Naive thymus-derived CD4-positive, alpha-beta T cell (primary cell): ENCODE measurements around the gene PCP2. TPM values are rescaled to one million over a fixed set of nuclear protein-coding genes. Genes with fewer than 3 reads are reported as not detected.

ENCODE experiments used
- ATAC-seq: fragments of 150-1000 bp; cut with Tn5 transposase; 2 replicates; pipeline ENCODE4 v1.10.0; 2021; ENCODE audit warnings: mild to moderate bottlenecking, moderate library complexity
- CTCF ChIA-PET: fragments of 350-600 bp; sonication (Branson Sonifier 250); formaldehyde crosslinking; loops from one replicate; lab custom pipeline; 2021; ENCODE audit warnings: antibody characterized with exemption; lab: Charles Lee
- POLR2A ChIA-PET: fragments of 350-600 bp; sonication (Branson Sonifier 250); formaldehyde crosslinking; loops from one replicate; lab custom pipeline; 2021; ENCODE audit warnings: antibody characterized with exemption, inconsistent platforms; lab: Charles Lee
- DNase-seq, 9 donors: peaks; one replicate each; pipeline versions ENCODE4 v3.0.0 to v3.0.0-alpha.2; 2020 to 2022; ENCODE audit warnings: mixed read lengths in 1 of 9
- H3K27ac ChIP-seq: one replicate; pipeline ENCODE4 v1.7.0; 2013; ENCODE audit warnings: mild to moderate bottlenecking, low read depth, low read length, moderate library complexity
- H3K27me3 ChIP-seq, 2 donors: one replicate each; pipeline ENCODE4 v1.7.0; 2013; ENCODE audit warnings: low read length in 2 of 2, mild to moderate bottlenecking in 2 of 2, moderate library complexity in 2 of 2; ENCODE audit not compliant: control insufficient read depth in 2 of 2, insufficient read depth in 2 of 2
- H3K36me3 ChIP-seq, 3 experiments: 1 replicate in 2 of 3; 2 replicates in 1 of 3; pipeline ENCODE4 v1.7.0; 2013; ENCODE audit warnings: low read length in 3 of 3, mild to moderate bottlenecking in 3 of 3, moderate library complexity in 1 of 3; ENCODE audit not compliant: insufficient read depth in 3 of 3, control insufficient read depth in 2 of 3
- H3K4me1 ChIP-seq, 2 donors: one replicate each; pipeline ENCODE4 v1.7.0; 2013; ENCODE audit warnings: low read length in 2 of 2, mild to moderate bottlenecking in 2 of 2, moderate library complexity in 1 of 2; ENCODE audit not compliant: control insufficient read depth in 2 of 2, insufficient read depth in 2 of 2
- H3K4me3 ChIP-seq: 2 replicates; pipeline ENCODE4 v1.7.0; 2013; ENCODE audit warnings: mild to moderate bottlenecking, low read length
- H3K9me3 ChIP-seq, 3 experiments: 1 replicate in 2 of 3; 2 replicates in 1 of 3; pipeline ENCODE4 v1.7.0; 2013; ENCODE audit warnings: low read length in 3 of 3; ENCODE audit not compliant: control insufficient read depth in 2 of 3
- H3K27ac Mint-ChIP-seq, 9 donors: one replicate each; pipeline ENCODE4 v1.8.0; 2020 to 2022; ENCODE audit warnings: mixed read lengths in 9 of 9, mild to moderate bottlenecking in 8 of 9, moderate library complexity in 5 of 9, inconsistent platforms in 2 of 9
- H3K27me3 Mint-ChIP-seq, 5 donors: one replicate each; pipeline ENCODE4 v1.8.0; 2021 to 2022; ENCODE audit warnings: mixed read lengths in 5 of 5, mild to moderate bottlenecking in 1 of 5
- H3K36me3 Mint-ChIP-seq, 5 donors: one replicate each; pipeline ENCODE4 v1.8.0; 2020 to 2022; ENCODE audit warnings: mixed read lengths in 5 of 5, mild to moderate bottlenecking in 3 of 5, inconsistent platforms in 1 of 5
- H3K4me1 Mint-ChIP-seq, 7 donors: one replicate each; pipeline ENCODE4 v1.8.0; 2020 to 2022; ENCODE audit warnings: mixed read lengths in 7 of 7, mild to moderate bottlenecking in 3 of 7, inconsistent platforms in 1 of 7
- H3K4me3 Mint-ChIP-seq, 10 donors: one replicate each; pipeline ENCODE4 v1.8.0; 2020 to 2022; ENCODE audit warnings: mild to moderate bottlenecking in 10 of 10, mixed read lengths in 10 of 10, moderate library complexity in 6 of 10, inconsistent platforms in 2 of 10
- H3K9me3 Mint-ChIP-seq, 11 donors: one replicate each; pipeline ENCODE4 v1.8.0; 2020 to 2022; ENCODE audit warnings: mixed read lengths in 11 of 11, mild to moderate bottlenecking in 4 of 11, inconsistent platforms in 1 of 11, moderate library complexity in 1 of 11
- intact Hi-C, 2 donors: fragments of 100-400 bp; cut with micrococcal nuclease; formaldehyde crosslinking; loops; one replicate each; pipeline ENCODE4 v1.15.1; 2023
- polyA plus RNA-seq, 2 donors: library from polyadenylated mRNA; unstranded; fragments of 300-500 nt; fragmentation: Illumina TruSeq; gene quantifications; one replicate each; pipeline ENCODE4 v1.2.3, GENCODE V29; 2021
- total RNA-seq, 6 experiments: library from RNA in 5 of 6; stranded (reverse) in 5 of 6; gene quantifications; 1 replicate in 5 of 6; 2 replicates in 1 of 6; pipeline ENCODE4 v1.2.3 and lab custom pipeline; 2021 to 2026

The PCP2 gene
- total and polyA plus RNA-seq, 7 experiments from 2014 or later: 2.2 to 13.4 (median 5.4) TPM; not detected in 2

DNA sequence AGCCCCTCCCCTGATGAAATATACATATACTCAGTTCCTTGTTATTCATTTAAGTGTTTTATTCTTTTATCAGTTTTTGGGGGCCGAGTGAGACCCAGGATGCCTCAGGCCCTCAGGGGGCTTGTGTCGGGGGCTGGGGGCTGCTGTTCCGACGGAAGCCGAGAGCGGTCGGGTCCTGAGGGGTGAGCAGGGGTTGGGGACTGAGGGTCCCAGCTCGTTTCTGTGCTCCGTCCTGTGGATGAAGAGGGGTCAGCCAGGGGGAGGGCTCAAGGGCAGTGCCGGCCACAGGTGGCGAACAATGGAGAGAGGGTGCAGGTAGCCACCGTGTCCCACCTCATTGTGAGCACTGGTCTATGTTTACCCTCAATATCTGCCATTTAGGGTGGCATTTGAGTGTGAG, 1.9 kb downstream of the PCP2 start:
- H3K9me3 Mint-ChIP-seq: peaks cover 0 to 3% (median 0%) of the 10 kb centered on the region in 11 donors
- H3K36me3 Mint-ChIP-seq: peaks cover 0 to 14% (median 6%) of the 10 kb centered on the region in 5 donors
- intact Hi-C loops: no loop called here
- Histone ChIP-seq H3K27ac (no peak overlapping the region), H3K36me3 (peaks cover 0 to 32% (median 6%) of the 10 kb centered on the region in 3 experiments), H3K27me3 (no peaks in the 10 kb centered on the region), H3K4me3 (no peak overlapping the region), H3K9me3 (no peaks in the 10 kb centered on the region), H3K4me1 (peaks cover 29% of the 10 kb centered on the region in 2 donors)
- no peak for ATAC-seq
- peak overlapping the region in 5 of 10 donors; percentile 19 to 69 (median 21) for H3K4me3 Mint-ChIP-seq
- H3K27ac Mint-ChIP-seq: peak overlapping the region in 2 of 9 donors; percentile 9 to 43
- CTCF ChIA-PET: interaction anchor here (0.6 kb wide), 1 partner anchor 251 kb away, joined by 3 read pairs; no protein-coding TSS in a partner anchor
- peaks cover 32 to 70% (median 49%) of the 10 kb centered on the region in 7 donors for H3K4me1 Mint-ChIP-seq
- no peaks in the 10 kb centered on the region for H3K27me3 Mint-ChIP-seq
- DNase-seq: no peak
- POLR2A ChIA-PET: interaction anchor here (1.0 to 1.1 kb wide), 2 partner anchors 9 to 11 kb away, joined by 3 to 5 read pairs; no protein-coding TSS in a partner anchor

DNA sequence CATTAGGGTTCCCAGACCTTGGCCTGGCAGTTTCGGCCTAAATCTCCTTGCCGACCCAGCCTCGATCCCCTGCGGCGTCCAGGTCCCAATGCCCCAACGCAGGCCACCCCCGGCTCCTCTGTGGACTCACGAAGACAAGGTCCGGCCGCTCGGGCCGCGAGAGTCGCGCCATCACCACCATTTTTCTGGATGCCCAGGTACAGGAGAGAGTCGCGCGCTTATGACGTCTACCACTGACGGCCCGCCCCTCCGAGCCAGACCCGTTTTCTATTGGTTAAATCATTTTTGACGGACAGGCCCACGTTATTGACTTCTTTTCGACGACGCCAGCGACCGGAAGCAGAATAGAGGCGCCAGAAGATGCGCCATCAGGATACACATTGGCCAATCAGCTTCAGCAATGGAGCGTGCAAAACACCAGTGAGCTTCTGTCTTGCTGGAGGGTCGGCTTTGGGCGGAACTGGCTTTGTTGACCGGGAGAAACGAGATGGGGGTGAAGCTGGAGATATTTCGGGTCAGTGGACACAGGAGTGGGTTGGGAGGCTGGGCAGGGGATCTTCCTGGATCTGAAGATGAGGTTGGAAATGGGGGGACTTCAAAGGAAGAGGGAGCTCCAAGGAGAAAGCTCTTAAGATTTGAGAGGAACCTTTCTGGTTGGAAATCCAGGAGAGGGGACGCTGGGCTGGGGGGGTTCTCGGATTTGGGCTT, 4.0 kb downstream of the PCP2 start, which contains the start of the genes PET100 and XAB2:
Gene PET100, plus strand, starts transcription at position 447 of the 708 bp plus-strand sequence. Its CDS starts 41 bp downstream, at position 488.
Gene XAB2, minus strand, starts transcription at position 199 of the 708 bp plus-strand sequence. Its CDS starts 18 bp downstream, at position 181.
- Mint-ChIP-seq H3K27ac (peak within 1 kb of the TSS; percentile 96 to 100 (median 99)), H3K36me3 (peaks cover 0 to 14% (median 6%) of the 10 kb centered on the region in 5 donors), H3K4me1 (peaks cover 25 to 57% (median 38%) of the 10 kb centered on the region in 7 donors), H3K4me3 (peak within 1 kb of the TSS; percentile 87 to 100 (median 98)), H3K9me3 (peaks cover 0 to 3% (median 0%) of the 10 kb centered on the region in 11 donors), H3K27me3 (no peaks in the 10 kb centered on the region)
- Histone ChIP-seq H3K27ac (peak within 1 kb of the TSS; percentile 92), H3K4me3 (peak within 1 kb of the TSS; percentile 89), H3K36me3 (peaks cover 0 to 53% (median 11%) of the 10 kb centered on the region in 3 experiments), H3K4me1 (peaks cover 19 to 21% of the 10 kb centered on the region in 2 donors), H3K9me3 (no peaks in the 10 kb centered on the region), H3K27me3 (no peaks in the 10 kb centered on the region)
- DNase-seq (peak; percentile 81 to 97 (median 95)), ATAC-seq (peak; percentile 97)
- intact Hi-C loops: loop anchor here (1.0 to 5.0 kb wide), 10 partner anchors 8 to 378 kb away; partner anchors contain the start of genes MAP2K7 (in 2 of the 2), PNPLA6 (in 2 of the 2), SNAPC2 (in 2 of the 2) and STXBP2 (in 2 of the 2)
- ChIA-PET POLR2A (interaction anchor here (0.6 to 2.5 kb wide), 20 partner anchors 9 to 1205 kb away, joined by 3 to 15 read pairs (median 4); partner anchors contain the start of genes ARHGEF18, KHSRP, MCOLN1 and TIMM44), CTCF (interaction anchor here (1.5 kb wide), 1 partner anchor 171 kb away, joined by 3 read pairs; no protein-coding TSS in a partner anchor)

DNA sequence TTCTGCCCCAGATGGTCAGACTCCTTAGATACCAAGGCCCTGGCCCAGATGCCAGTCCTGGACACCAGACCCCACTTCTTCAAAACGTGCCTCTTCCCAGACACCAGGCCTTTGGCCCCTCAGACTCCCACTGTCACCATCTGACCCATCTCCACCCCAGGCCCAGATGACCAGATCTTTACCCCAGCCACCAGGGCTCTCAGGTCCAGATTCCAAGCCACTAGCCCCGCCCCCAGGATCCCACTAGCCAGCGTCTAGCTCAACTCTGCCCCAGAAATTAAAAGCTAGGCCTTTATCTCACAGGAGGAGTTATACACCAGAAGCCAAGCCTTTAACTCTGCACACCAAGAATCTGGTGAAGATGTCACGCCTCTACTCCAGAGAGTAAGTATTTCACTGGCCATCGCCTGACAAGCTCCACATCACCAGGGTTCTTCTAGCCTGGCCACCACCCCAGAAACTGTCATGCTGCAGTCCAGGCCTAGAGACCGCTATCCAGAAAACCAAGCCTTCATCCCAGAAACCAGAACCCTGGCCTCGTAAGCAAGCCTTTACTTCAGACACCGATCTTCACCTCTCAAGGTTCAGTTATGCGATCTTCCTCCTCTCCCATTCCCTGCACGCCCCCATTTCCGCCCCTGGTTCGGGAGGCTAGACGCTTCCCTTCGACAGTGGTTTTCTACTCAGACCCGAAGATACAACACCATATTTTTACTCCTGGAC, 4.8 kb downstream of the PCP2 start:
- peak overlapping the region; percentile 87 to 100 (median 98) for H3K4me3 Mint-ChIP-seq
- ChIA-PET CTCF (interaction anchor here (1.5 kb wide), 1 partner anchor 172 kb away, joined by 3 read pairs; no protein-coding TSS in a partner anchor), POLR2A (interaction anchor here (0.5 to 2.5 kb wide), 11 partner anchors 10 to 788 kb away, joined by 3 to 15 read pairs (median 6); partner anchors contain the start of genes ARHGEF18, MCOLN1, TIMM44 and TRAPPC5)
- H3K9me3 ChIP-seq: no peaks in the 10 kb centered on the region
- peaks cover 0 to 60% (median 11%) of the 10 kb centered on the region in 3 experiments for H3K36me3 ChIP-seq
- peak overlapping the region; percentile 92 for H3K27ac ChIP-seq
- no peaks in the 10 kb centered on the region for H3K27me3 Mint-ChIP-seq
- H3K4me1 Mint-ChIP-seq: peaks cover 25 to 53% (median 38%) of the 10 kb centered on the region in 7 donors
- H3K4me3 ChIP-seq: peak overlapping the region; percentile 89
- peaks cover 0 to 3% (median 0%) of the 10 kb centered on the region in 11 donors for H3K9me3 Mint-ChIP-seq
- intact Hi-C loops: loop anchor here (1.0 to 5.0 kb wide), 10 partner anchors 9 to 379 kb away; partner anchors contain the start of genes MAP2K7 (in 2 of the 2), PNPLA6 (in 2 of the 2), SNAPC2 (in 2 of the 2) and STXBP2 (in 2 of the 2)
- H3K36me3 Mint-ChIP-seq: peaks cover 0 to 14% (median 6%) of the 10 kb centered on the region in 5 donors
- peaks cover 19 to 21% of the 10 kb centered on the region in 2 donors for H3K4me1 ChIP-seq
- H3K27ac Mint-ChIP-seq: peak overlapping the region; percentile 96 to 100 (median 99)
- H3K27me3 ChIP-seq: no peaks in the 10 kb centered on the region
- ATAC-seq (no peak), DNase-seq (no peak)

DNA sequence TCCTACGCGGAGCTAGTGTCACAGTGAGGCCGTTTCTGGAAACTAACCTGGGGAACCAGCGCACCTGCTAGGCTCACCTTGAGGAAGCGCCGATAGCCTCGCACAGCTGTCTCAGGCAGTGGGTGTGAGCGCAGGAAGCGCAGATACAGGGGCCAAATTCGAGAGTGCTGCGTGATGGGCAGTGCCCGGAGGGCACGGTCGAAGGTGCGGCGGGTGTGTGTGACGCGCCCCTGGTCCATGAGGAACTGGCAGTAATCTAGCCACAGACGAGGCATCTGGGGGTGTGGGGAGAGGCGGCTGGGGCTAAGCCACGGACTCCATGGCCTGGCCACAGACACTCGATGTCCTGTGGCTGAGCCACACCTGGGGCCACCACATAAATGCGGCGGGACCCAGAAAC, 6.4 kb downstream of the PCP2 start:
- peaks cover 19 to 21% of the 10 kb centered on the region in 2 donors for H3K4me1 ChIP-seq
- H3K9me3 ChIP-seq: no peaks in the 10 kb centered on the region
- ChIA-PET CTCF (no interaction called here), POLR2A (interaction anchor here (1.0 kb wide), 1 partner anchor 12 kb away, joined by 3 read pairs; no protein-coding TSS in a partner anchor)
- H3K27ac ChIP-seq: no peak overlapping the region
- no peak overlapping the region for H3K4me3 ChIP-seq
- H3K27me3 Mint-ChIP-seq: no peaks in the 10 kb centered on the region
- H3K4me1 Mint-ChIP-seq: peaks cover 25 to 53% (median 38%) of the 10 kb centered on the region in 7 donors
- peaks cover 9 to 68% (median 23%) of the 10 kb centered on the region in 3 experiments for H3K36me3 ChIP-seq
- peak overlapping the region in 2 of 9 donors; percentile 47 to 51 for H3K27ac Mint-ChIP-seq
- intact Hi-C loops: loop anchor here (5.0 kb wide), 2 partner anchors 295 to 380 kb away; partner anchors contain the start of genes ELAVL1 (in 1 of the 2) and SNAPC2 (in 1 of the 2)
- peaks cover 5 to 23% (median 11%) of the 10 kb centered on the region in 5 donors for H3K36me3 Mint-ChIP-seq
- H3K4me3 Mint-ChIP-seq: peak overlapping the region in 5 of 10 donors; percentile 30 to 100 (median 57)
- H3K27me3 ChIP-seq: no peaks in the 10 kb centered on the region
- peaks cover 0 to 3% (median 0%) of the 10 kb centered on the region in 11 donors for H3K9me3 Mint-ChIP-seq
- ATAC-seq (no peak), DNase-seq (no peak)

DNA sequence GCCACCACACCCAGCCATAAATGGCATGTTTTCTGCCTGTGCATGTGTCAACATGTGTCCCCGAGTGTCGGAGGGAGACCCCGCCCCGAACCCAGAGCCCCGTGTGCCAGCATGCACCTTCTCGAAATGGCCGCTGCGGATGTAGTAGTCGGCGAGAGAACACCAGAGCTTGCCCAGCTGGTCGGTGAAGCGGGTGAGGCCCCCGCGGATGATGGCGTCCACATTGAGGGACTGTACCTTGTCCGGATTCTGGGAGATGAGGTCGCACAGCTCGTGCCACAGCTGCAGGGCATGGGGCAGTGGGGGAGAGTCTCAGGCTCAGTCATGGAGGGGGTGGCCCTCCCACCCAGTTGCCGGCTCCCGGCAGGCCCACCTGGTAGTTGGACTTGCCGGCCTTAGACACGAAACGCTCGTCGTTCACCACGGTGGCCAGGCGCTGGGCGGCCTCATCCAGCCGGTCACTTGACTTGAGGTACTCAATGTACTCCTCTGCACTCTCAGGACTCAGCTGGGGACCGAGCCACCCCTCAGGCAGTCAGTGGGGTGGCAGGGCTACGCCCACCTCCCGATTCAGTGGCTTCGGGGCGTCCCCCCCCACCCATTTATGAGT, 7.7 kb downstream of the PCP2 start:
- Histone ChIP-seq H3K36me3 (peaks cover 12 to 75% (median 30%) of the 10 kb centered on the region in 3 experiments), H3K27ac (no peak overlapping the region), H3K9me3 (no peaks in the 10 kb centered on the region), H3K27me3 (no peaks in the 10 kb centered on the region), H3K4me3 (no peak overlapping the region), H3K4me1 (peaks cover 18 to 20% of the 10 kb centered on the region in 2 donors)
- CTCF ChIA-PET: no interaction called here
- Mint-ChIP-seq H3K36me3 (peaks cover 9 to 28% (median 17%) of the 10 kb centered on the region in 5 donors), H3K4me1 (peaks cover 25 to 41% (median 37%) of the 10 kb centered on the region in 7 donors), H3K27me3 (no peaks in the 10 kb centered on the region), H3K4me3 (no peak overlapping the region), H3K27ac (no peak overlapping the region), H3K9me3 (peaks cover 0 to 3% (median 0%) of the 10 kb centered on the region in 11 donors)
- ATAC-seq (no peak), DNase-seq (no peak)
- intact Hi-C loops: loop anchor here (5.0 kb wide), 2 partner anchors 296 to 381 kb away; partner anchors contain the start of genes ELAVL1 (in 1 of the 2) and SNAPC2 (in 1 of the 2)
- POLR2A ChIA-PET: interaction anchor here (1.4 kb wide), 1 partner anchor 10 kb away, joined by 4 read pairs; no protein-coding TSS in a partner anchor
